GM18526 (cell line): ENCODE results near the gene FIBCD1.

Experiments
- POLR2A ChIP-seq: IDR thresholded peaks from 3 replicates; pipeline ENCODE4 v1.6.1; 2011; ENCODE audit not compliant: insufficient read length; ENCODE audit errors: extremely low read depth

The FIBCD1 gene

DNA sequence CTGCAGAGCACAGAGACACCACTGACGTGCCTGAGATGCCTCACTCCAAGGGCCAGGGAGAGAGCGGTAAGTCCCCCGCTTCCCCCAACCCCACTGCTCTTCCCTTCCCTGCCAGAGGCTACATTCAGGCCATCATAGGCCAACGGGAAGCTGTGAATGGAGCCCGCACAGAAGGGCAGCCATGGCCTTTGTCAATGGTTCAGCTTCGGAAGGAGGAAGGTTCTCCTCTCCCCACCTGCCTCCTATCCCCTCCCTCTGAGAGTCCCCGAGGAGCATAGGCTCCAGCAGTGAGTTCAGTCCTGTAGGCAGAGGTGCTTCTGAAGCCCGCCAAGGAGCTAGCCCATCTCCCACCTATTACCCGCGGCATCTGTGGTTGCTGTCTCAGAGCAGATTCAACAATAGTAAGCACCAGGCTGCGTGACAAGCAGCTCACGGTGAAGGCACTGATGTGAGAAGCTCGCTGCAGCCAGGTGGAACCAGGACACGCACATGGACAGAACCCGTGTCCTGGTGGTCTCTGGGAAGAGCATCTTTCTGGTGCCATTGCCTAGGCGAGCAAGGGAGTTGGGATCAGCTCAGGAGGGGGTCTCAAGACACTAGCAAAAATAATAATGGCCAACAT, 58.3 kb downstream of the FIBCD1 start:
- TF ChIP-seq POLR2A: no peak

DNA sequence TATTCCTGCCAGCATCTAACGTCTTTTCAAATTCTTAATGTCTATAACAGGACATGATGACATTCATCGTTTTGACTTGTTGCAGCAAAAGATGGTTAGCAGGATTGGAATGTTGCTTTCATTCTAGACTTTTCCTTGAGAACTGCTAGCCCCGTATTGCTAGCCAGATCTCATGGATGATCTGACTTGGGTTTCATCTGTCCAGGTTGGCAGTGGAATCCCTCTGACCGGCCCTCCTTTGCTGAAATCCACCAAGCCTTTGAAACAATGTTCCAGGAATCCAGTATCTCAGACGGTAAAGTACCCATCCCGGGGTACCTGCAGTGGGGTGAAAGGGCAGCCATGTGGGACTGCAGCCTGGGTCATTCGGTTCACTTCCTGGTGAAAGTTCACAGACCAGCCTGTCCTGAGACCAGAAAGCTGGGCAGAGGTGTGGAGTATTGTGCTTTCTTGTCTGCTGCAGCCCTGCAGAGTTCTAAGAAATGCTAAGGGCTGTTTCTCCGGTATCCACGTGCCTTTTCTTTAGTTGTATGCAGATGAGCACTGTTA, 59.1 kb downstream of the FIBCD1 start:
- TF ChIP-seq POLR2A: no peak

DNA sequence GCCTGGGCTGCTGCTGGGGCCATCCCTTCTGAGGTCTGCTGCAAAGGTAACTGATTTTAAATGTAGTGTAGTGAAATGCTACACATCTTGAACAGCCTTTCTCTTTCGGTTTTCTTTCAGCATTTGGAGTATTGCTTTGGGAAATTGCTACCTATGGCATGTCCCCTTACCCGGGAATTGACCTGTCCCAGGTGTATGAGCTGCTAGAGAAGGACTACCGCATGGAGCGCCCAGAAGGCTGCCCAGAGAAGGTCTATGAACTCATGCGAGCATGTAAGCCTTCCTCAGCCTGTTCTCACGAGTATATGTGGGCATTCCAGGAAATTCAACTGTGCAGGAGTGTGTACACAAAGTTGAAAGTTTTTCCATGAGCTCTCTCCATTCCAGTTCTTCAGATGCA, 60.8 kb downstream of the FIBCD1 start:
- no peak for TF ChIP-seq POLR2A

DNA sequence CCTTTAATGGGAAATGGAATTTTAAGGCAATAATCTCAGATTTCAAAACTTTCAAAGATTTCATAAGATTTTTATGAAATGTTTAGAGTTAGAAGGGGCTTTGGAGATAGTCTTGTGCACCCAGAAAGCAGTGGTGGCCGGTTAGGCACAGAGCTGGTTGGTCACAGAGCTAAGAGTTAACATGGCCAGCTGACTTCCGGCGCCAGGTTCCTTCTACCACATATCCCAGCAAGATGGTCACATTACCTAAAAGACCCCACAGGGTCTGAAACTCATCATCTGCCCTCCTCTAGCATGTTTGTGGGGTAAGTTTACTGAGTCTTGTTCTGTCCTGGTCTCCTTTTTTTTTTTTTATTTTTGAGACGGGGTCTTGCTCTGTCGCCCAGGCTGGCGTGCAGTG, 61.7 kb downstream of the FIBCD1 start:
- no peak for TF ChIP-seq POLR2A

DNA sequence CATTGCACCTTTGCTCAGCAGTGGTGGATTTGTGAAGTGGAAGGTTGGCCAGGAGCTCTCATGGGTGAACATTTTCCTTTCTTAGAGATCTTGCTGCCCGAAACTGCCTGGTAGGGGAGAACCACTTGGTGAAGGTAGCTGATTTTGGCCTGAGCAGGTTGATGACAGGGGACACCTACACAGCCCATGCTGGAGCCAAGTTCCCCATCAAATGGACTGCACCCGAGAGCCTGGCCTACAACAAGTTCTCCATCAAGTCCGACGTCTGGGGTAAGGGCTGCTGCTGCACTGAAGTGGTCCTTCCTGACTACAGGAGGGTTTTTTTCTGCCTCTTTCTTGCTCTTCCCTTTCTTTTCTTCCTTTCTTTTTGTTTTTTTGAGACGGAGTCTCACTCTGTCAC, 64.3 kb downstream of the FIBCD1 start:
- no peak for TF ChIP-seq POLR2A

DNA sequence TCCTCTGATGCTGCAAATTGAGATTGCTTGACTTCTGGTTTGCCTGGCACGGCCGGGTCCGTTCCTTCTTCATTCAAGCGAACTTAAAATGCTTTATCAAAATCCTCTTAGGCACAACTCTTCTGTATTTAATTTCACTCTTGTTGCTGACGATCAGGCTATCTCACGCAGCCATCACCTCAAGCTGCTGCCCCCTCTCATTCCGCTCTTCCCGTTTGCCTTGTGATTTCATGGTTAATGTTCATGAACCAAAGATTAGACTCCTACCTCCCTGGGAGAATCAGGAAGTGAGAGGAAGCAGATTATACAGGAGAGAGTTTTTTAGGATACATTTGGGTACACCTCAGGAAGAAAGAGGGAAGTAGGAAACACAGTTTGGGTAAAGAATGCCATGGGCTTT, 65.1 kb downstream of the FIBCD1 start:
- no peak for TF ChIP-seq POLR2A

DNA sequence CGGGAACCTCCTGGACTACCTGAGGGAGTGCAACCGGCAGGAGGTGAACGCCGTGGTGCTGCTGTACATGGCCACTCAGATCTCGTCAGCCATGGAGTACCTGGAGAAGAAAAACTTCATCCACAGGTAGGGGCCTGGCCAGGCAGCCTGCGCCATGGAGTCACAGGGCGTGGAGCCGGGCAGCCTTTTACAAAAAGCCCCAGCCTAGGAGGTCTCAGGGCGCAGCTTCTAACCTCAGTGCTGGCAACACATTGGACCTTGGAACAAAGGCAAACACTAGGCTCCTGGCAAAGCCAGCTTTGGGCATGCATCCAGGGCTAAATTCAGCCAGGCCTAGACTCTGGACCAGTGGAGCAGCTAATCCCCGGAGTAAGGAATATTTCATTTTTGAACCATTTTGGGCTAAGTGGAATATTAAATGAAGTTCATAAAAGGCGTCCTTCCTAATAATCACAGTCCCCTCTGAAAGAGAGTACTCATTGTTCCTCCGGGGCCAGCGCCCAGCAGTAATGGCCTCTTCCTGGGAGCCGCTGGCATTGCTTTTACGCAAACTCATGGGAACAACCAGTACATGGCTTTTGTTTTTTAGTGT, 66.0 kb downstream of the FIBCD1 start:
- TF ChIP-seq POLR2A: no peak

DNA sequence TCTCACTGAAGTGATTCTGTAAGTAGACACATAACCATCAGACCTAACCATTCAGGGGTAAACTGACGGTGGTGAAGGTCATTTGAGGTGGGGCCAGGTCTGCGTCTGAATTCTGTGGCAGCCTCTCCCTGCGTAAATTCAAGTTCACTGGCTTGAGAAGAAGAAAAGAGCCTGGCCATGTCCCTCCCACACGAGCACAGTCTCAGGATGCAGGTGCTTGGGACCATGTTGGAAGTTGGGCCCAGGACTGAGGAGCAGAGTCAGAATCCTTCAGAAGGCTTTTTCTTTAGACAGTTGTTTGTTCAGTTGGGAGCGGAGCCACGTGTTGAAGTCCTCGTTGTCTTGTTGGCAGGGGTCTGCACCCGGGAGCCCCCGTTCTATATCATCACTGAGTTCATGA, 66.5 kb downstream of the FIBCD1 start:
- TF ChIP-seq POLR2A: no peak

DNA sequence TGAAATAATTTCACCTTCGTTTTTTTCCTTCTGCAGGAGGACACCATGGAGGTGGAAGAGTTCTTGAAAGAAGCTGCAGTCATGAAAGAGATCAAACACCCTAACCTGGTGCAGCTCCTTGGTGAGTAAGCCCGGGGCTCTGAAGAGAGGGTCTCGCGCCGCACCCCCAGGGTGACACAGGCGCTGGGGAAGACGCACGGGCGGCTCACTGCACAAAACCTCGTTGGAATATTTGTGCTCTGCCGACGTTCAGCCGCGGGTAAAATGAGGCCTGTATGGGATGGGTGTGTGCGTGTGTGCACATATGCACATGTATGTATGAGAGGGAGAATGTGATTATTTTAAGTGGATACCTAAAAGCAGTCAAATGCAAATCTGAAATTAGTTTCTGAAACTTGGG, 67.0 kb downstream of the FIBCD1 start:
- no peak for TF ChIP-seq POLR2A

DNA sequence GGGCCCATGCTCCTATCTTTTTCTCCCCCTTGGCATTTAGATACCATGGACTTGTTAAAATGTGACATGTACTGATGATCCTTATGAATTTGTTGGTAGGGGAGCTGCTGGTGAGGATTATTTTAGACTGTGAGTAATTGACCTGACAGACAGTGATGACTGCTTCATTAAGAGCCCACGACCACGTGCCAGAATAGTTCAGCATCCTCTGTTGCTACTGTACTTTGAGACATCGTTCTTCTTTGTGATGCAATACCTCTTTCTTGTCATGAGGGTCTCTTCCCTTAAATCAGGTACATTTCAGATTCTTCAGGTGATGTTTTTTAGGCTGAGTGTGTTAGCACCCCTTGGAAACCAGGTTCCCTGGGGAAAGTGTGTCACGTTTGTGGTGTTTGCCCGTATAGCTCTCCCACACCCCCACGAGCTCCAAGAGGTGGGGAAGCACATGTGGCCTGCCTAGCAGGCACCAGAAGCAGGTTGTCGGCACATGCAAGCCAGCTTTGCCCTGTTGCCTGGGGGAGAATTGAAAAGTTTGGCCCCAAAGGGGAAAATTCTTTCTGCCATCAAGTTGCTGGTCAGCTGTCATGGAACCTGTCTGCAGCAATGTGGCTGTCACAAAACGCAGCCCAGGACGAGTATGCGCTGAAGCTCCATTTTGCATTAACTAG, 67.5 kb downstream of the FIBCD1 start:
- no peak for TF ChIP-seq POLR2A

DNA sequence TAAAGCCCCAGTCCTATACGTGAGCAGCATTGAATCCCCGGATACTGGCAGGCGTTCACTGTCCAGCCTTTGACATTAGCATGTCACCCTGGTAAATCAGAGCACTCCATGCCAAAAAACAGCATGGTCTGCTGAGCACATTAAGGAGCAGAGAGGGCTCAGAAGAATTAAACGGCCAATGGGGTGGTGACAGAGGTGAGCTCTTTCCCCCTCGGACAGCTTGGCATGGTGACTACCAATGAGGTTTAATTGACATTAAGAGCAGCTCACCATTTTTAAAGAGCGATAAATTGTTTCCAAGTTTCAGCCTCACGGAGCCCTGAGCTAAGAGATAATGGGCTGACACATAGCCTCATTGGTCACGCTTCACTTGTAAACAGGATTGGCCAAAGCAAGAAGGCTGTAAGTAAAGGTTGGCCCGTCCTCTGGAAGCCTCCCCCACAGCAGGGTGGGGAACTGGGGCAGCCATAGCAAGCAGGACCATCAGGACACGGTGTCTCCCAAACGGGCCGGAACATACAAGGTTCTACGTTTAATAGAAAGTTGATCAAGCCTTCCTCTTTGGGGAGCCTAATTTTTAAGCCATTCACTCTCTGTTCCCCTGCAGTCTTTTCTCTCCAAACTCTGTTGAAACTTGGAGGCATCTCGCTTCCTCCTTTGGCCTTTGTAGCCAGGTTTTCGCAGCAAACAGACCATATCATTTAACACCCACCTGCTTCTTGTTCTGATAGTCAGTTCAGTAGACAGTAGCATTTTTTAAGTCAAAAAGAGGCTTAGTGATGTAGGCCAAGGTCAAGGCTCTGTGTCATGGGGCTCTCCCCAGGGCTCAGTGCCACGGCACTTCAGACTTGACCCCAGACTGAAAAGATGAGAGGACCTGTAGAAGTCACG, 68.3 kb downstream of the FIBCD1 start:
- TF ChIP-seq POLR2A: no peak

DNA sequence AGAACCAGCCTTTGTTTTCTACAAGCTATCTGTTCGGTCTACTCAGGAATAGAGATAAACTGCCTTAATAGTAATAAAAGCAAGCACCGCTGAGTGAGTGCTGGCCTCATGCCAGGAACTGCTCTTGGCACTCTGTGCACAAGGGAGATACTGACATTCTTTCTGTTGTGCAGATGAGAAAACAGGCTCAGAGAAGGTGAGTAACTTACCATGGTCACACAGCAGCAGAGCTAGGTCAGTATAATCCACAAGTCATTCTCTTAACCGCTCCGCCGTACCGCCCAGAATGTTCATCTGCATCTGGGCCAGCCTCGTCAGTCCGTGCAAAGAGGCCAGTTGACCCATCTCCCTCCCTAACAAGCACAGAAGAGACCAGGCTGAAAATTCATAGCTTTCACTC, 69.8 kb downstream of the FIBCD1 start:
- no peak for TF ChIP-seq POLR2A

DNA sequence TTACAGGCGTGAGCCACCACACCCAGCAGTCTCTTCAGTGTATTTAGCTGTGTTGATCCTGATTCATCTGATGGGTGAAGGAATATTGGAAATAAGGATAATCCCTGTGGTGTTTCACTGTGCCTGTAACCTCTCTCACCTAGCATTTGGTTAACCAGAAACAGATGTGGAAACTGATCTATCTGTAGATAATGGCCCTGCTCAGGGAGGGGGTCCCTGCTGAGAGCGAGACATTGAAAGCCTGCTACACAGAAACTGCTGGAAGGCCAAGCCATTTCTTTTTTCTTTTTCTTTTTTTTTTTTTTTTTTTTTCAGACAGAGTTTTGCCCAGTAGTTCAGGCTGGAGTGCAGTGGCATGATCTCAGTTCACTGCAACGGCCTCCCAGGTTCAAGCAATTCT, 70.8 kb downstream of the FIBCD1 start:
- no peak for TF ChIP-seq POLR2A

DNA sequence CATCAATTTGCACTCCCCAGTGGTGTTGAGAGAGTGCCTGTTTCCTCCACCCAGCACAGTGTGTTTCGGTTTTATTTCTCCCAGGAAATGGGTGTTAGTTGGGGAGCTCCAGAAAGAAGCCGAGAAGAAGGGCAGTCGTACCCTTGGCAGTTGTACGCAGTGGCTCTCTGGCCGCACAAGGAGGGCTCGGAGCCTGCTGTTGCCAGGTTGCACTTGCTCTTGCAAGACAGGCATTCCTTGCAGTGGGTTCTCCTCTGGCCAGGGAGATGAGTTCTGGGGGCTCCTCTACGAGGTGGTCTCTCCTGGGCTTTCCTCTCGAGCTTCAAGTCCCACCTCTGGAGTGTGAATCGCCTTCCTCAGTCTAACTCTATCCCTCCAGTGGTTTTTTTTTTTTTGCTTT, 71.5 kb downstream of the FIBCD1 start:
- TF ChIP-seq POLR2A: no peak

DNA sequence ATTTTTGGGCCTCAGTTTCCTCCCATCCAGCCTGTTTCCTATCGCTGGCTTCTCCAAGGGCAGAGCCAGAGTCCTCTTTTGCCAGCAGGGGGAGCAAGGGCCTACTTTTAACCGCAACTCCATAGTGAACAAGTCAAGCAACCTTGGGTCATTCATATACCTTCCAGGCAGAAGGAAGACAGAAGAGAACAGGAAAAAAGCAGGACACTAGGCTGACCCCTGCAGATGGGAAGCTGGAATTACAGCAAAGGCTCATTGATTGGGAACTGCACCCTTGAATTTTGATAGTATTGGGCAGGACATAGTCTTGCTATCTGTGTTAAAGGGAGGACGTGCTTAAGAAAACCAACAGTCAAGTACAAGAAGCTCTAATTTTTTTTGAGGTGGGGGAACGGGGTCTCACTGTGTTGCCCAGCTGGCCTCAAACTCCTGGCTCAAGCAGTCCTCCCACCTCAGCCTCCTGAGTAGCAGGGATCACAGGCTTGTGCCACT, 72.5 kb downstream of the FIBCD1 start:
- no peak for TF ChIP-seq POLR2A
